SJSA1 (cell line): Measurements from ENCODE around the gene FCGR2B. TPM values are rescaled to one million over a fixed set of nuclear protein-coding genes. Genes with fewer than 3 reads are reported as not detected.
A peak's percentile ranks its signal among the peaks of the same experiment; 100 is the strongest.
"Not testable (repeated sequence)": the region's sequence is repeated elsewhere in the genome, so short reads cannot be mapped to it uniquely, and the experiment has no call there.

Experiments used
- DNase-seq, 2 experiments: peaks; one replicate each; pipeline ENCODE4 v3.0.0-alpha.2; 2015 to 2020; ENCODE audit warnings: low spot score in 2 of 2, low read depth in 1 of 2
- H3K27ac ChIP-seq: fragments of 250-450 bp; sonication (Bioruptor Pico); 2 replicates; pipeline ENCODE4 v1.5.1; 2020; ENCODE audit warnings: mild to moderate bottlenecking, moderate library complexity
- H3K27me3 ChIP-seq: fragments of 250-450 bp; sonication (Bioruptor Pico); replicated peaks from 2 replicates; pipeline ENCODE4 v1.5.1; 2020; ENCODE audit warnings: mild to moderate bottlenecking, moderate library complexity
- H3K36me3 ChIP-seq: fragments of 250-450 bp; sonication (Bioruptor Pico); 2 replicates; pipeline ENCODE4 v1.5.1; 2020; ENCODE audit warnings: mild to moderate bottlenecking
- H3K4me1 ChIP-seq: fragments of 250-450 bp; sonication (Bioruptor Pico); replicated peaks from 2 replicates; pipeline ENCODE4 v1.6.1; 2021; ENCODE audit warnings: mild to moderate bottlenecking
- H3K4me3 ChIP-seq: fragments of 250-450 bp; sonication (Bioruptor Pico); 2 replicates; pipeline ENCODE4 v1.5.1; 2020; ENCODE audit warnings: mild to moderate bottlenecking
- H3K9me3 ChIP-seq: fragments of 250-450 bp; sonication (Bioruptor Pico); replicated peaks from 2 replicates; pipeline ENCODE4 v1.5.1; 2020; ENCODE audit warnings: mild to moderate bottlenecking
- total RNA-seq: library from RNA; depleted of rRNA; stranded (reverse); fragments of >200 nt; shearing (Covaris generic); gene quantifications from 2 replicates; pipeline ENCODE4 v1.2.3, GENCODE V29; 2014

The FCGR2B gene
- total RNA-seq, 1 experiment from 2014 or later = not detected

GRCh38 chr1:161636976-161637375, 26.0 kb upstream of the FCGR2B start:
- H3K27ac ChIP-seq, H3K4me3 ChIP-seq, DNase-seq, H3K27me3 ChIP-seq, H3K9me3 ChIP-seq, H3K4me1 ChIP-seq, H3K36me3 ChIP-seq: not testable (repeated sequence)

- H3K4me3 ChIP-seq, H3K27me3 ChIP-seq, DNase-seq, H3K9me3 ChIP-seq, H3K27ac ChIP-seq, H3K4me1 ChIP-seq, H3K36me3 ChIP-seq: not testable (repeated sequence)
Observed at GRCh38 chr1:161638251-161638993, 24.5 kb upstream of the FCGR2B start.

- not testable (repeated sequence) for H3K9me3 ChIP-seq, H3K4me1 ChIP-seq, H3K36me3 ChIP-seq, H3K27ac ChIP-seq, H3K27me3 ChIP-seq, DNase-seq, H3K4me3 ChIP-seq
Observed at GRCh38 chr1:161639203-161639602, 23.7 kb upstream of the FCGR2B start.

- not testable (repeated sequence) for H3K27me3 ChIP-seq, H3K4me1 ChIP-seq, H3K36me3 ChIP-seq, H3K27ac ChIP-seq, H3K4me3 ChIP-seq, H3K9me3 ChIP-seq, DNase-seq
Observed at GRCh38 chr1:161642697-161643096, 20.2 kb upstream of the FCGR2B start.

GRCh38 chr1:161643481-161644208, 19.3 kb upstream of the FCGR2B start:
- H3K4me3 ChIP-seq, H3K36me3 ChIP-seq, H3K27me3 ChIP-seq, DNase-seq, H3K27ac ChIP-seq, H3K4me1 ChIP-seq, H3K9me3 ChIP-seq: not testable (repeated sequence)

- H3K27me3 ChIP-seq, H3K27ac ChIP-seq, H3K4me3 ChIP-seq, H3K9me3 ChIP-seq, DNase-seq, H3K36me3 ChIP-seq, H3K4me1 ChIP-seq: not testable (repeated sequence)
Observed at GRCh38 chr1:161644855-161645254, 18.1 kb upstream of the FCGR2B start.

- not testable (repeated sequence) for H3K27me3 ChIP-seq, H3K27ac ChIP-seq, H3K4me3 ChIP-seq, H3K4me1 ChIP-seq, H3K36me3 ChIP-seq, H3K9me3 ChIP-seq
- DNase-seq = peak in 1 of 2 experiments; percentile 7
Observed at GRCh38 chr1:161647507-161648360, 15.2 kb upstream of the FCGR2B start.

- H3K9me3 ChIP-seq, H3K27me3 ChIP-seq, H3K4me1 ChIP-seq, H3K4me3 ChIP-seq, H3K27ac ChIP-seq, DNase-seq, H3K36me3 ChIP-seq: not testable (repeated sequence)
Observed at GRCh38 chr1:161653541-161653940, 9.4 kb upstream of the FCGR2B start.

GRCh38 chr1:161653971-161654370, 9.0 kb upstream of the FCGR2B start:
- H3K4me1 ChIP-seq, H3K9me3 ChIP-seq, H3K27ac ChIP-seq, H3K4me3 ChIP-seq, DNase-seq, H3K27me3 ChIP-seq, H3K36me3 ChIP-seq: not testable (repeated sequence)

GRCh38 chr1:161658524-161658923, 4.4 kb upstream of the FCGR2B start:
- not testable (repeated sequence) for H3K36me3 ChIP-seq, H3K4me1 ChIP-seq, DNase-seq, H3K27me3 ChIP-seq, H3K4me3 ChIP-seq, H3K9me3 ChIP-seq, H3K27ac ChIP-seq

- H3K27ac ChIP-seq, H3K4me1 ChIP-seq, H3K27me3 ChIP-seq, H3K9me3 ChIP-seq, H3K36me3 ChIP-seq, H3K4me3 ChIP-seq, DNase-seq: not testable (repeated sequence)
Observed at GRCh38 chr1:161661660-161662311, 1.2 kb upstream of the FCGR2B start.

- not testable (repeated sequence) for H3K9me3 ChIP-seq, H3K4me3 ChIP-seq
Observed at GRCh38 chr1:161663569-161663968, 626 bp downstream of the FCGR2B start.

GRCh38 chr1:161664689-161665088, 1.7 kb downstream of the FCGR2B start:
- H3K4me3 ChIP-seq, H3K27me3 ChIP-seq, DNase-seq, H3K4me1 ChIP-seq, H3K9me3 ChIP-seq, H3K27ac ChIP-seq, H3K36me3 ChIP-seq: not testable (repeated sequence)

More at GRCh38 chr1:161663569-161663968, 626 bp downstream of the FCGR2B start:
- not testable (repeated sequence) for DNase-seq, H3K36me3 ChIP-seq, H3K4me1 ChIP-seq, H3K27ac ChIP-seq, H3K27me3 ChIP-seq
